ENCODE measurements around the gene KLK8. TPM values are rescaled to one million over a fixed set of nuclear protein-coding genes. Genes with fewer than 3 reads are reported as not detected.

KLK8 gene
- total and polyA plus RNA-seq, 4 donors = not detected

DNA sequence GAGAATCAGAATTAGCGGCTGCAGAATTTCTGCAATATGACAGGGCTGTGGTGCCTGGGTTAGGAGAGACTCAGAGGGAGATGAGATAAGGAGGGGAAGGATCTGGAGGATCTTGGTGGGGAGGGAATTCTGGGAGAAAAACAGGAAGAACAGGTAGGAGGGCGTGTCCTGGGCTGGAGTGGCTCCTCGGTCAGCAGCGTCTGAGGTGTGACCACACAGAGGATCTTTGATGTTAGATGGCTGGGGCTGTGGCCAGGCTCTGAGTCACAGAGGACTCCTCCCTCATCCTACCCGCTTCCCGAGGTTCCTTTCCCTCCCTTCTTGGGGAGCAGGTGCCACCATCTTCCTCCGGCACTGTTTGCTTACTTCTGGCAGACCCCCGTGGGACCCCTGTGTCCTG, 25.6 kb downstream of the KLK8 start:
- no peak overlapping the region for H3K27ac ChIP-seq (ENCODE audit: low read depth in 1 of 2, low read length in 2 of 2)
- peaks cover 0 to 5% (median under 1%) of the 10 kb centered on the region in 4 donors for H3K27me3 ChIP-seq (ENCODE audit: control insufficient read depth in 4 of 4, insufficient read depth in 4 of 4, low read length in 3 of 4)
- H3K36me3 ChIP-seq (ENCODE audit: control insufficient read depth in 4 of 4, insufficient read depth in 3 of 4, low read depth in 1 of 4, low read length in 3 of 4) = no peaks in the 10 kb centered on the region
- no peak for DNase-seq (ENCODE audit: low spot score)
- 22% methylated on average over 8 of the region's 8 CpGs for WGBS
- no peaks in the 10 kb centered on the region for H3K4me1 ChIP-seq (ENCODE audit: control insufficient read depth in 4 of 4, insufficient read depth in 4 of 4, low read length in 3 of 4)
- H3K4me3 ChIP-seq (ENCODE audit: low read depth in 1 of 3, low read length in 3 of 3) = no peak overlapping the region
- H3K9me3 ChIP-seq (ENCODE audit: control insufficient read depth in 4 of 4, low read length in 3 of 4) = no peaks in the 10 kb centered on the region
- no peak overlapping the region for H3K9ac ChIP-seq (ENCODE audit: low read depth in 1 of 2, low read length in 2 of 2)
- TF ChIP-seq, protein P1, sequence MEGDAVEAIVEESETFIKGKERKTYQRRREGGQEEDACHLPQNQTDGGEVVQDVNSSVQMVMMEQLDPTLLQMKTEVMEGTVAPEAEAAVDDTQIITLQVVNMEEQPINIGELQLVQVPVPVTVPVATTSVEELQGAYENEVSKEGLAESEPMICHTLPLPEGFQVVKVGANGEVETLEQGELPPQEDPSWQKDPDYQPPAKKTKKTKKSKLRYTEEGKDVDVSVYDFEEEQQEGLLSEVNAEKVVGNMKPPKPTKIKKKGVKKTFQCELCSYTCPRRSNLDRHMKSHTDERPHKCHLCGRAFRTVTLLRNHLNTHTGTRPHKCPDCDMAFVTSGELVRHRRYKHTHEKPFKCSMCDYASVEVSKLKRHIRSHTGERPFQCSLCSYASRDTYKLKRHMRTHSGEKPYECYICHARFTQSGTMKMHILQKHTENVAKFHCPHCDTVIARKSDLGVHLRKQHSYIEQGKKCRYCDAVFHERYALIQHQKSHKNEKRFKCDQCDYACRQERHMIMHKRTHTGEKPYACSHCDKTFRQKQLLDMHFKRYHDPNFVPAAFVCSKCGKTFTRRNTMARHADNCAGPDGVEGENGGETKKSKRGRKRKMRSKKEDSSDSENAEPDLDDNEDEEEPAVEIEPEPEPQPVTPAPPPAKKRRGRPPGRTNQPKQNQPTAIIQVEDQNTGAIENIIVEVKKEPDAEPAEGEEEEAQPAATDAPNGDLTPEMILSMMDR (IDR thresholded peaks at IDR 0.05; ENCODE audit: low read depth, low read length, missing input control) = no peak
- no peak for TF ChIP-seq GABPA (IDR thresholded peaks at IDR 0.05 in 1 of 2, conservative IDR thresholded peaks at IDR 0.05 in 1 of 2)
- TF ChIP-seq FOXA1 (IDR thresholded peaks at IDR 0.05) = no peak
- TF ChIP-seq HNF4G (IDR thresholded peaks at IDR 0.05) = no peak
- no peak for TF ChIP-seq ATF3 (IDR thresholded peaks at IDR 0.05)
- TF ChIP-seq SP1 (IDR thresholded peaks at IDR 0.05) = no peak
- no peak for TF ChIP-seq JUND (IDR thresholded peaks at IDR 0.05)
- TF ChIP-seq YY1 (IDR thresholded peaks at IDR 0.05) = no peak
- TF ChIP-seq MAX (IDR thresholded peaks at IDR 0.05) = no peak
- TF ChIP-seq HNF4A (conservative IDR thresholded peaks at IDR 0.05) = no peak

DNA sequence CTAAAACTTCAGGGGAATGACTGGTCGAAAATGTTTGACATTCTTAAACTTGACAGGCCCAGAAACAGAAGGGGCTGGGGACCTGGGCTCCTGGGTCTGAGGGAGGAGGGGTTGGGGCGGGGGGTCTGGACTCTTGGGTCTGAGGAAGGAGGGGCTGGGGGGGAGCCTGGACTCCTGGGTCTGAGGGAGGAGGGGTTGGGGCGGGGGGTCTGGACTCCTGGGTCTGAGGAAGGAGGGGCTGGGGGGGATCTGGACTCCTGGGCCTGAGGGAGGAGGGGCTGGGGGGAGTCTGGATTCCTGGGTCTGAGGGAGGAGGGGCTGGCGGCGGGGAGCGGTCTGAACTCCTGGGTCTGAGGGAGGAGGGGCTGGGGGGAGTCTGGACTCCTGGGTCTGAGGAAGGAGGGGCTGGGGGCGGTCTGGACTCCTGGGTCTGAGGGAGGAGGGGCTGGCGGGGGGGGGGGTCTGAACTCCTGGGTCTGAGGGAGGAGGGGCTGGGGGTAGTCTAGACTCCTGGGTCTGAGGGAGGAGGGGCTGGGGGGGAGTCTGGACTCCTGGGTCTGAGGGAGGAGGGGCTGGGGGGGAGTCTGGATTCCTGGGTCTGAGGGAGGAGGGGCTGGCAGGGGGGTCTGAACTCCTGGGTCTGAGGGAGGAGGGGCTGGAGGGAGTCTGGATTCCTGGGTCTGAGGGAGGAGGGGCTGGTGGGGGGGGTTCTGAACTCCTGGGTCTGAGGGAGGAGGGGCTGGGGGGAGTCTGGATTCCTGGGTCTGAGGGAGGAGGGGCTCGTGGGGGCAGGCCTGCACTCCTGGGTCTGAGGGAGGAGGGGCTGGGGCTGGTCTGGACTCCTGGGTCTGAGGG, 26.5 kb downstream of the KLK8 start:
- TF ChIP-seq EGR1 (IDR thresholded peaks at IDR 0.05; ENCODE audit: low read depth in 2 of 2) (no peak), JUND (IDR thresholded peaks at IDR 0.05) (no peak), HNF4G (IDR thresholded peaks at IDR 0.05) (no peak), GABPA (IDR thresholded peaks at IDR 0.05 in 1 of 2, conservative IDR thresholded peaks at IDR 0.05 in 1 of 2) (no peak), REST (IDR thresholded peaks at IDR 0.05) (no peak), TAF1 (conservative IDR thresholded peaks at IDR 0.05) (no peak), YY1 (IDR thresholded peaks at IDR 0.05) (no peak), FOXA1 (IDR thresholded peaks at IDR 0.05) (no peak), NR2F2 (IDR thresholded peaks at IDR 0.05) (no peak), RAD21 (IDR thresholded peaks at IDR 0.05) (no peak), RXRA (IDR thresholded peaks at IDR 0.05) (no peak), ATF3 (IDR thresholded peaks at IDR 0.05) (no peak), ZBTB33 (IDR thresholded peaks at IDR 0.05) (no peak), HNF4A (conservative IDR thresholded peaks at IDR 0.05) (no peak), MAX (IDR thresholded peaks at IDR 0.05) (no peak), SP1 (IDR thresholded peaks at IDR 0.05) (no peak)
- TF ChIP-seq, protein P1 (IDR thresholded peaks at IDR 0.05; ENCODE audit: low read depth, low read length, missing input control) = no peak
- Histone ChIP-seq H3K9ac (ENCODE audit: low read depth in 1 of 2, low read length in 2 of 2) (no peak overlapping the region), H3K36me3 (ENCODE audit: control insufficient read depth in 4 of 4, insufficient read depth in 3 of 4, low read depth in 1 of 4, low read length in 3 of 4) (no peaks in the 10 kb centered on the region), H3K4me3 (ENCODE audit: low read depth in 1 of 3, low read length in 3 of 3) (no peak overlapping the region), H3K4me1 (ENCODE audit: control insufficient read depth in 4 of 4, insufficient read depth in 4 of 4, low read length in 3 of 4) (no peaks in the 10 kb centered on the region), H3K9me3 (ENCODE audit: control insufficient read depth in 4 of 4, low read length in 3 of 4) (no peaks in the 10 kb centered on the region), H3K27me3 (ENCODE audit: control insufficient read depth in 4 of 4, insufficient read depth in 4 of 4, low read length in 3 of 4) (peaks cover 0 to 5% (median under 1%) of the 10 kb centered on the region in 4 donors), H3K27ac (ENCODE audit: low read depth in 1 of 2, low read length in 2 of 2) (no peak overlapping the region)
- DNase-seq (ENCODE audit: low spot score) = no peak
- WGBS = 46% methylated on average over 8 of the region's 9 CpGs

Measured in liver (tissue), 9 donors.